Endothelial cell of hepatic sinusoid (primary cell): ENCODE results near the gene GDPD3.
"Not testable (repeated sequence)": the region's sequence is repeated elsewhere in the genome, so short reads cannot be mapped to it uniquely, and the experiment has no call there.

Source experiments
- in situ Hi-C: cut with HindIII; loops from 2 replicates; pipeline ENCODE4 v1.10.0; 2017; ENCODE audit warnings: low sequenced_read_pairs

The GDPD3 gene

DNA sequence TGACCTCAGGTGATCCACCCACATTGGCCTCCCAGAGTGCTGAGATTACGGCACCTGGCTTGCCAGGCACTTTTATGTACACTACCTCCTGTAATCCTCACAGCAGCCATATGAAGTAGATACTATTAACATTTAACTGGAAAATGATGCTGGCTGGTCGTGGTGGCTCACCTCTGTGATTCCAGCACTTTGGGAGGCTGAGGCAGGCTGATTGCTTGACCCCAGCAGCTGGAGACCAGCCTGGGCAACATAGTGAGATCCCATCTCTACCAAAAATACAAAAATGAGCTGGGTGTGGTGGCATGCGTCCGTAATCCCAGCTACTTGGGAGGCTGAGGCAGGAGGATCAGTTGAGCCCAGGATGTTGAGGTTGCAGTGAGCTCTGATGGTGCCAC, 11.6 kb upstream of the GDPD3 start:
- in situ Hi-C loops = no loop called here

DNA sequence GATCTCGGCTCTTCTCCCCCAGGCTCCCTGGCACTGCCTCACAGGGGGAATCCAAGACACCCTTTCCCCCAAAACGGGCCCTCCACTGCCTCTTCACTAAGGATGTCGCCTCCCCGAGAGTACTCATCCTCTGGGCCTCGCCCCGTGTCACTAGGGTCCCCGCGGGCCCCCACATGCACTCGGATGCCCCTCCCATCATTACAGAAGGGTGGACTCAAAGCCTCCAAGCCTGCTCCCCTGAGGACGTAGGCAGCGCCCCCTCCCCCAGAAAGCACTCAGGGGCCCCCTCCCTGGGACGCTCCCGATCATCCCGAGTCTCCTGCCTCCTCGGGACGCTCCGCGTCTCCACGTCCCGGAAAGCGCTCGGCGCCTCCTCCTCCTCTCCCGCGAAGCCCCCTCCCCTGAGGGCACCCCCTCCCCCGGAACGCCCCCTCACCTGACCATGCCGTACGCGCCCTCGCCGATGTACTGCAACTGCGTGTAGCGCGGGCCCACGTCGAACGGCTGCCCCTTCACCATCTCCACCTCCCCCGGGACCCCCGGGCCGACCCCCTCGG, 9.3 kb upstream of the GDPD3 start:
- in situ Hi-C loops = no loop called here

DNA sequence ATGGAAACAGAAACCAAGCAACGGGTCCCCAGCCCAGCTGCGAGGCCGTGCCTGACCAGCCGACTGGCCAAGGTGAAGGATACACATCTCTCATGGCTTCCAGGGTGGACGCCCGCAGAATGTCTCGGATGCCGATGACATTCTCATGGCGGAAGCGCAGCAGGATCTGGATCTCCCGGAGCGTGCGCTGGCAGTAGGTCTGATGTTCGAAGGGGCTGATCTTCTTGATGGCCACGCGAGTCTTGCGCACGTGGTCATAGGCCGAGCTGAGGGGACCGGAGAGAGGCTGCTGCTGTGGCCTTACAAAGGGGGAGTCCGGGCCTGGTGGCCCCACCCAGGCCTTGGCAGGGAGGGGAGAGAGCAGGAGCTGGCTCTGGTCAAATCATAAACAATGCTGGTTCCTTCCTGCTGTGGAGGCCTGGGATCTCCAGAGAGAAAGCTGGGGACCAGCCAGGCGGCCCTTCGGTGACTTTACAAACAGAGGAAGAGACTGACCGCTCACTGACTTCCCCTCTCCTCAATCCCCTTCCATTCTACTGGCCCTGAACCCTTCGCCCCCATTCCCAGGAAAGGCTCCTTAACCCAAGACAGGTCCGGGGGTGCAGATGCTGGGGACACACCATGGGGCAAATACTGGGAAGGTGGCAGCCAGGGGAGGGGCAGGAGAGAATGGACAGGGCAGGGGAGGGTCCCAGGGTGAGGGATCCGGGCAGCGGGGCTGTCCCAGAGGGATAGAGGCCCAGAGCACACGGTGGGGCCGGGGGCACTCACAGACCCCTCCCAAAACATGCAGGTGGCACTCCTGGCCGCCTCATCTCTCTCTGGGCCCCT, 8.6 kb upstream of the GDPD3 start:
- in situ Hi-C loops = no loop called here

DNA sequence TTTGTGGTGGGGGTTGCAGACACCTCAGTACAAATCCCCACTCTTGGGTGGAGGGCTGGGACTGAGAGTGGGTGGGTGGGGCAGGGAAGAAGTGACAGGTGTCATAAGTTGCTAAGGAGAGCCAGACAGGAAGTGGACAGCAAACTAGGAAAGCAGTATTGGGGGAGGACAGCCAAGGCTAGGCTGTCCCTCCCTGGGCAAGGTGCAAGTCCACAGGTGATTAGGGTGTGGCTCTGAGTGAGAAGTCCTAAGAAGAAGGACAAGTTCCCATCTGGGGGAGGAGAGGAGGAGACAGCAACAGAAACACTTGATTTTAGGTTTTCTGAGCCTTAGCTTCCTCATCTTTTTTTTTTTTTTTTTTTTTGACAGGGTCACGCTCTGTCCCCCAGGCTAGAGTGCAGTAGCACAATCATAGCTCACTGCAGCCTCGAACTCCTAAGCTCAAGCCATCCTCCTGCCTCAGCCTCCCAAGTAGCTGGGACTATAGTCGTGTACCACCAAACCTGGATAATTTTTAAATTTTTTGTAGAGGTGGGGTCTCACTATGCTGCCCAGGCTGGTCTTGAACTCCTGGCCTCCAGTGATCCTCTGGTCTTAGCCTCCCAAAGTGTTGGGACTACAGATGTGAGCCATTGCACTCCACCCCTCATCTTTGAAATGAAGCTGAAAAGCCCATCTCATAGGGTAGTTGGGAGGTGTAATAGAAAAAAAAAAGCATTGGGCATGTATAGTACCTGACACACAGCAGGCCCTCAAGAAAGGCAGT, 7.2 kb upstream of the GDPD3 start:
- in situ Hi-C loops = no loop called here

DNA sequence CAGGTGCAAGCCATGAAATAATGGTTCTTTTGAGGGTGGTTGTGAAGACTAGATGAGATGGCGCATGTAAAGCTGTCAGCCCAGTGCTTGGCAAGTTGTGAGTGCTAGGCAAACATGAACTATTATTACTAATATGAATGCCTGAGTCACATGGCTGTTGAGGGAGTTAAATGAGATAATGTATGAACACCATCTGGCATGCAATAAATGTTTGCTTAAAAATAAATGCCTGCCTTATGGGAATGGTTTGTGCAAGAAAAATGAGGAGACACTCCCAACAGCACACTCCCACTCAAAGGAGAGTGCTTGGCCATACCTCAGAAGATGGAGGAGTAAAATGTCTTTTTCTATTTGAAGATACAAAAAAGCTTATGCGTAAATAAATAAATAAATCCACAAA, 6.1 kb upstream of the GDPD3 start:
- in situ Hi-C loops = no loop called here

DNA sequence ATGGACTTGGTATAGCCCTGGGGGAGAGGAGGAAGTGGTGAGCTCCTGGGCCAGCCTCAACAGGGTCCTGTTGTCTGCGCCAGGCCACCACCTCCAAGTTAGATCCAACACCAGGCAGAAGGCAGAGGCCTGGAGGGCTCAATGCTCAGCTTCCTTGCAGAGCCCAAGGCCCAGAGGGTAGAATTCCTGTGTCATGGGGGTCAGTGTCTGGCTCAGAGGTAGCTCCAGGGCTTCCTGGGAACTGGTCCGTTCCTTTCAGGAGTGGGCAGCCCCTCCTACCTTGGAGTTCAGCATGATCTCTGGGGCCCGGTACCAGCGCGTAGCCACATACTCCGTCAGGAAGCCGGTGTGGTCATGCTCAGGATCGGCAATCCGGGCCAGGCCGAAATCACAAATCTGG, 4.4 kb upstream of the GDPD3 start:
- in situ Hi-C loops = no loop called here

DNA sequence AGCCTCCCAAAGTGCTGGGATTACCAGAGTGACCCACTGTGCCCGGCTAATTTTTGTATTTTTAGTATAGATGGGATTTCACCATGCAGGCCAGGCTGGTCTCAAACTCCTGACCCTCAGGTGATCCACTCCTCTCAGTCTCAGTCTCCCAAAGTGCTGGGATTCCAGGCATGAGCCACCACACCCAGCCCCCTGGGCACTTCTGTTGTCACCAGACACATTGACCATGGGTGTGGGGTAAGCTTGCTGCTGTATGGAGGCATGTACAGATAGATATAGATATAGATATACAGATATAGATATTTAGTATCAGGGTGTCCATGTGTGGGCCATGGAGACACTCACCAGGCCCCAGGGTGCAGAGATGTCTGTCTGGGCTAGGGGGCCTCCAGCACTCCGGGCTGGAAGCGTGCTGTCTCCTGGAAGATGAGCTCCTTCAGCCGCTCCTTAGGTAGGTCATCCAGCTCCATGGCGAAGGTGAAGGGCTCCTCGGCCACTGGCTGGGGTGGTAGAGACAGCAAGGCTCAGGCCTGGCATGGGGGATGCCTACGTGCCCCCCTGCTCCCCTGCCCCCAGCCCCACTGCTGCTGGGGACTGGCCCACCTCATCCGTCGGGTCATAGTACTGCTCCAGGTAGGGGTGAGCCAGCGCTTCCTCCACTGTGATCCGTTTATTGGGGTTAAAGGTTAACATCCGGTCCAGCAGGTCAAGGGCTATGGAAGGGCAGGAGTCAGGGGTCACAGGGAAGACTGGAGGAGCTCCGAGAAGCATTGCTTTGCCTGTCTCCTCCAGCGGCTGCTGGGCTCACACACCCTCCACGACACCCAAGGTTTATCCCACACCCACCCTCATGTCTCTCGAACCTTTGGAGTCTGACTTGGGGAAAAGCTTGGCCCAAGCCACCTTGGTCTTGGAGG, 3.2 kb upstream of the GDPD3 start:
- in situ Hi-C loops = no loop called here

DNA sequence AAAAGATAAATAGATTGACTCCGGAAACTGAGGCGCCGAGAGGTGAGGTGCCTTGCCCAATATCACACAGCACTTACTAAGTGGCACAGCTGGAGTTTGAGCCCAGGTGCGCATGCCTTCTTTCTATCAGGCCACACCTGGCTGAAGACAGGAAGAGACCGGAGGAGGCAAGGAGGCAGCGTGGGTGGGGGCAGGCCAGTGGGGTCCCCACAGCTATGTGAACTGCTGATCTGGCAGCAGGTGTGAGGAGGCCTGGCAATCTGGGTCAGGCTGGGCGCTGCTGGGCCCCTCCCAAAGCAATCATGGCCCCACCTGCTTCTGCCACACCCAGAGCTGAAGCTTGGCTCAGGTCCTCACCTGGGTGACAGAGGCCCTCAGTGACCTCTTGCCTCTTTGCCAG, 1.9 kb upstream of the GDPD3 start:
- in situ Hi-C loops = no loop called here

DNA sequence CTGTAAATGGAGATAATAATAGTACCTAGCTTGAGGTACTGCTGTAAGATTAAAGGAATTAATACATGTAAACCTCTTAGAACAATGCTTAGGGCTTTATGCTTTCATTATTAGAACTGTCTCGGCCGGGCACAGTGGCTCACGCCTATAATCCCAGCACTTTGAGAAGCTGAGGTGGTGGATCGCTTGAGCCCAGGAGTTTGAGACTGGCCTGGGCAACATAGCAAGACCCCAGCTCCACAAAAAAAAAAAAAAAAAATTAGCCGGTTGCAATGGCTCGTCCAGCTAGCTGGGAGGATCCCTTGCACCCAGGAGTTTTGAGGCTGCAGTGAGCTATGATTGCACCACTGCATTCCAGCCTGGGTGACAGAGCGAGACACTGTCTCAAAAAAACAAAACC, 1.5 kb upstream of the GDPD3 start:
- in situ Hi-C loops = not testable (repeated sequence)

DNA sequence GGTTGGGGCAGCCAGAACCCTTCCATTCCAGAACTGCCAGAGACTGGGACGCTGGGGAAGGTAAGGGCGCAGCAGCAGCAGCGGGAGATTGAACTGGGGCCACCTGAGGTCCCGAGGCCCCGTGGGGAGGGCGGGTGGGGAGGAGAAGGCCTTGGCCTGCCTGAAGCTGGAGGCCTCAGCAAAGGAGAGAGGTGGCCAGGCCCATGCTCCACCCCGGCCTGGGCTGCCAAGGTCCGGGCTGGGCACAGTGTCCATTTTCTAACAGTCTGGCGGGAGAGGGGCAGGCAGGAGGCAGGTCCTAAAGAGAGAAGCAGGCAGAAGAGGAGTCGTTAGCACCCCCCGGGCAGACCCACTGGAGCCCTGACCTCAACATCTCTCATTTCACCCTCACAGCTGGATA, 1.1 kb upstream of the GDPD3 start:
- in situ Hi-C loops = no loop called here

DNA sequence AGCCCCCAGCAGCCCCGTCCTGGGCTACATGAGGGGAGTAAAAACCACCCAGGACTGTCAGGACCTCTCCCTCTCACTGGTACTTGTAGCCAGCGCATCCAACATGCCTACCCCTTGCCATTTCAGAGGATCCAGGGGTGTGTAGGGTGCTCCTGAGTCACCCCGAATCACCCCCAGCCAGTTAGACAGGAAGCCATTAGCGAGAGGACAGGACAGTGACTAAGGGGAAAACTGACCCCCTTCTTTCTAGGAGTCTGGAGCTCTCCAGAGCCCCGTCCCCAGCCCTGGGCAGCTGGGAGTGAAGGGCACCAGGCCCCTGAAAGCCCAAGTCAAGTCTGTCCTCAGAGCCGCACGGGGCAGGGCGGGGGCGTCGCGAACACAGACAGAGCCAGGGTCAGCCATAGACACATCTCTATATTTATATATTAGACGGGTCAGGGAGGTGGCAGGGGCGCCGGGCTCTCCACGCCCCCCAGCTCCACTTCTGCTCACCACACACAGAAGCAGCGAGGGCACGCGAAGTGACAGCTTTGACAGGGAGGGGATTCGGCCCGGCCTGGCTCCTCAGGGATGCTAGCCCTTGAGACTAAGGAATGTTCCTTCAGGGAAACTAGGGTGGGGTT, 485 bp upstream of the GDPD3 start:
- in situ Hi-C loops = no loop called here

DNA sequence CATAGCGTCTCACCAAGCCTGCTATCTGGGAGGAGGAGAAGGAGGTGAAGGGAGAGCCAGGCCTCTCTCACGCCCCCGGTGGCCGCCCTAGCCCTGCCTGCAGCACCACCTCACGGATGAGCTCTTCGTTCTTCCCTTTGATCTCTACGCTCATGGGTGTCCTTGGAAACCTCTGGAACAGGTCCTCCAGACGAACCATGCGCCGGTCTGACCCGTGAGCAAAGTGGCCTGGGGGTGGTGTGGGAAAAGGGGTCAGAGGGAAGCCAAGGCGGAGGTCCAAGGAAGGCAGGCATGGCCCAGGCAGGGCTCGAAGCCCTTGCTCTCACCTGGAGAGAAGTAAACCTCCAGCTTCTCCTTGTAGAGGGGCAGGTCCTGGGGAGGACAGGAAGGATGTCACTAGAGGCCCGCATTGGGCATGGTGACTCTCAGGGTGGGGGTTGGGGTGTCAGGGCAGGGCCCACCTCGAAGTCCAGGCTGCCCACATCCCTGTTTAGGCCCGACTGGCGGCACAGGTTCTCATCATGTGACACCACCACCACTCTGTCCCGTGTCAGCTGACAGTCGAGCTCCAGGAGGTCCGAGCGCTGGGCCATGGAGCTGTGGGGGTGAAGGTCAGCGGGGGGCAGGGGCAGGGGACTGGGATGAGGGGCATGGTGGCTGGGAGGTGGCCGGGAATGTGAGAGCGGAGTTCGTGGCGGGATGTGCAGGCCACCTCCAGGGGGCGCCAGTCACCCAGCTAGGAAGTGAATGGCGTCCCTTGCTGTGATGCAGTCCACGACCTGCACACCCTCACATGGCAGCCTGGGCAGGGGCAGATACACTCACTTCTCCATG, 923 bp downstream of the GDPD3 start:
- in situ Hi-C loops = no loop called here

DNA sequence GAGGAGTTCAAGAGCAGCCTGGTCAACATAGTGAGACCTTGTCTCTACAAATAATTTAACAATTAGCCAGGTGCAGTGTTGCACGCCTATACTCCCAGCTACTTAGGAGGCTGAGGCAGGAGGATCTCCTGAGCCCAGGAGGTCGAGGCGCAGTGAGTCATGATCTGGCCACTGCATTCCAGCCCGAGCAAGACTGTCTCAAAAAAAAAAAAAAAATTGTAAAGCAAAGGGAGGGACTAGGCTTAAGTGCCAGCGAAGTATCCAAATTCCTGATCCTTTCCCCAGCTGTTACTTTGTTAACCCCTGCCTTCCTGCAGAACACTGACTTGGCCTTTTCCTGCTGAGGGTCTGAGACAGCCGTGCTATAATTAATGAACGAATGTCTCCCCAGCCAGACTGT, 2.7 kb downstream of the GDPD3 start:
- in situ Hi-C loops = no loop called here

DNA sequence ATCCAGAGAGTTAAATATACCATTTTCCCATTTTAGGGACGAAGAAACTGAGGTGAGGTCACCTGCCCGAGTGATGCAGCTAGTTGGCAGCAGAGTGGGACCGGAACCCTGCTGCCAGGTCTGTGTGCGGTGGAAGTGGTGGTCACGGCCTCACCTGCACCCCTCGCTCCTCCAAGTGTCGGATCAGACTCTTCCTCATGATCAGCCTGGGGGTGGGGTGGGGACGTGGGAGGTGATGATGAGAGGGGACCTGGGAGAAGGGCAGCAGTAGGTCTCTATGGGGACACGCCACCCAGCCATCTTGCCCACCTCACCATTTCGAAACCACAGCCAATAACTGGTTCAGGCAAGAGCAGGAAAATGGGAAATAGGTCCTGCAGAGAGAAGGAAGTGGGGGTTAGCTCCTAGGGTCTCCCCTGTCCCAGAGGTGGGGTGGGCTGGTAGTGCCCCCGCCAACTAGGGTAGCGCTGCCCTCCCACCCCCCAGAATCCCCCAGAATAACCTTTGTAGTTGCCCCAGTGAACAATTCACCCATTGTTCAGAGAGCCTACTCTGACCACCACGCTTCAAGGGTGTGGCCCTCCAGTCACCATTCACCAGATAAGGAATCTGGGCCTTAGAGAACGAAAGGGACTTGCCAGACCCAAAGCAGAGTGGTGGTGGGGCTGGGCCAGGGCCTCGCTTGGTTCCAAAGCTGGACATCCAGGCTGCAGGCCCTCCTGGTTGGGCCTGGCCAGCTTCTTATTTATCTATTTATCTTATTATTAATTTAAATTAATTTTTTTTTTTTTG, 5.1 kb downstream of the GDPD3 start:
- in situ Hi-C loops = no loop called here

DNA sequence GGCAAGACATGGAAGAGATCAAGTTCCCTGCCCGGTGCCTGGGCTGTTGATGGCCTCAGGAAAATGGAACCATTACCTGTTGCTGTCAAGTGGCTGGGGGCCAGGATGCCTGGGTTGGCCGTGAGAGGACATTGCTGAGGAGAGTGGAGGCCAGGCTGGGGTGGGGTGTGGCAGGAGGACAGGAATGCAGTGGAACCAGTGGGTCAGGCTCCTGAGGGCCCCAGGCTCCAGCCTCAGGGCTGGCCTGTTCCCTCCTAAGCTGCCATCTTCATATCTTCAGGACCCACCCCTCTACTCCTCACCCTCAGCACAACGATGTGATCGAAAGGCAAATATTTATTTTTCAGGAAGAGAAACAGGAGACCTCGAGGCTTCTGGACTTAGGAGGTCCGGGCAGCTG, 8.8 kb downstream of the GDPD3 start:
- in situ Hi-C loops = no loop called here

DNA sequence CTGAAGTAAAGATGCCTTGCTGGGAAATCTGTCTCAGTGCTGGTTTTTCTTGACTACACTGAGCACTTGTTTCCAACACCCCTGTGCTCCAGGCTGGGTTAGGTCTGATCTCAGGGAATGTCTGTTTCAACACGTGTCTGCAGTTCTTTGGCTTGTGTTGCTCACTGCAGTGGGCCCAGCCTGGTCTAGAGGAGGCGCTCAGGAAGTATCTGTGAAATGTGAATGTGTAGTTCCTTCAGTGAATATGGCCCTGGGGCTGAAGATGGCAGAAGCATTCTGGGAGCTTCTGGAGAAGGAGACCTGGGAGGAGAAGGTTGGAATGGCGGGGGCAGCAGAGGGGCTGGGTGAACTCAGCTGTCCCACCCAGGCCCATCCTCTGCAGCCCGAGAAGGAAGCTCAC, 9.2 kb downstream of the GDPD3 start:
- in situ Hi-C loops = no loop called here

DNA sequence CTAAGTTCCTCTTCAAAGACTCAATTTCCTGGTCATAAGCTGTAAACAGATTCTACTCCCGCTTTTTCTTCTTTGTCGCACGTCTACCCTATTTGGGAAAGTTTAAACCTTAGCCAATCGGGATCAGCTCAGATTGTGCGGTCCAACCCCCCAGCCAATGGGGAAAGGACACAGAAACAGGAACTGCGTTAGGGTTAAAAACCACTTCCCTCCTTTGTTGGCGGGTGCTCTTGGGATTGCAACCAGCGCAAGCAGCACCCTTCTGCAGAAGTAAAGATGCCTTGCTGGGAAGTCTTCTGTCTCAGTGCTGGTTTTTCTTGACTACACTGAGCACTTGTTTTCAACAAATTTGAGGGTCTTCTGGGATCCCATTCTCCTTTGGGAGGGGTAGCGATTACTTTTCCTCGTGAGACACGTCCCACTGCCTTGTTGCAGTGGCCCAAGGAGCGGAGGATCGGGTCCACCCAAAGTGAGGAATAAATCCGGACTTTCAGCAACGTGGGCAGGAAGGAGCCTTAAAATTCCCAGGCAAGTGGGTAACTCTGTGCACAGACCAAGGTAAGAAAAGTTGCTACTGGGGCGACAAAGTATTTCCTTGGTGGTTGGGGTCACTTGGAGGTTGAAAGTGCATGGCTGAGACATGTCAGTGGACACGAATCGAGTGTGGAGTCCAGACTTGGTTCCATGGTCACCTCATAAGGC, 16.3 kb downstream of the GDPD3 start:
- in situ Hi-C loops = no loop called here

DNA sequence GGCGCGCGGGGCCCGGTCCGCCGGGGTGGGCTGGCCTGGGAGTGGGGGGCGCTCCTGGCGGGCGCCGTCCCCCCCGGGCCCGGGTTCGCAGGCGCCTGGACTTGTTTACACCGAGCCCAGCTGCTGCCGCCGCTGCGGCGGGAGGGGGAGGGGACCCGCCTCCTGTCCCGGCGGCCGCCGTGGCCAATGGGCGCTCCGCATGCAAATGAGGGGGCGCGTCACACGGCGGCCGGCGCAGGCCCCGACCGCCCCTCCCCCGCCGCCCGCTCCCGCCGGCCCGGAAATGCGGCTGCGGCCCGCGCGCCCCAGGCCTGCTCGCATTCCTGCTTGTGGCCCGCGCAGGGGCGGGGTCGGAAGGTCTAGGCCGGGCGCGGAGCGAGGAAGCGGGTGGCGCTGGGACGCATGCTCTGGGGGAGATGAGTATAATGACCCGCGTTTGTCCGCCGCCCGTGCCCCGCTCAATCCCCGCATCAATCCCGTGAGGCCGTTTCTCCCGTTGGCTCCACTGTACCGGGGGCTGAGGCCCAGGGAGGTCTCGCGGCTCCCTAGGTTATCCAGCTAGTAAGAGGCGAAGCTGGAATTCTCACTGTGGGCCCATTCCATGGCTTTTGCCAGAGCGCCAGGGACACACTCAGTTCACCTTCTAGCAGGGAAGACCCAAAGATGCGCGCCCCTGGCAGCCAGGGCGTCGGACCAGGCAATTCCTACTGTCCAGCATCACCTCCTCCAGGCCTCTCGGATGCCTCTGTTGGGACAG, 17.1 kb downstream of the GDPD3 start, which contains the start of gene YPEL3:
YPEL3 (minus strand) TSS at position 109 of the 757 bp plus-strand sequence. CDS start 731 bp downstream, outside the sequence.
- in situ Hi-C loops = no loop called here
